ENCODE results near the gene THBS1.

Gene THBS1

DNA sequence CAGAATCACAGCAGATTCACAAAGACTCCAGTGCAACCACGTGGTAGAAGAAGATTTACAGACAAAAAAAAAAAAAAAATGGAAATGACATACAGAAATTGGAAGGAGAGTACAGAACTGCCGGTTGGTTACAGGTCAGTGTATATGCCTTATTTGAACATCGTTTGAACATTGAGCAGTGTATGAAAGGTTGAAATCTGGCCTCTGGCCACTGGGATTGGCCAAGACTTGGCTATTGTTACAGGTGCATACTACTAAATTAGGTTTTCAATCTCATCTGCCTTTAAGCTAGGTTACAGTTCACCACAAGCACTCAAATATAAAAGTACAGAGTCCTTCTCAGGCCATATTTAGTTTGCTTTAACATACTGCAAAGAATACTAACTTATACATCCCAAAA is 59.8 kb downstream of the THBS1 start:
- no peak for DNase-seq

DNA sequence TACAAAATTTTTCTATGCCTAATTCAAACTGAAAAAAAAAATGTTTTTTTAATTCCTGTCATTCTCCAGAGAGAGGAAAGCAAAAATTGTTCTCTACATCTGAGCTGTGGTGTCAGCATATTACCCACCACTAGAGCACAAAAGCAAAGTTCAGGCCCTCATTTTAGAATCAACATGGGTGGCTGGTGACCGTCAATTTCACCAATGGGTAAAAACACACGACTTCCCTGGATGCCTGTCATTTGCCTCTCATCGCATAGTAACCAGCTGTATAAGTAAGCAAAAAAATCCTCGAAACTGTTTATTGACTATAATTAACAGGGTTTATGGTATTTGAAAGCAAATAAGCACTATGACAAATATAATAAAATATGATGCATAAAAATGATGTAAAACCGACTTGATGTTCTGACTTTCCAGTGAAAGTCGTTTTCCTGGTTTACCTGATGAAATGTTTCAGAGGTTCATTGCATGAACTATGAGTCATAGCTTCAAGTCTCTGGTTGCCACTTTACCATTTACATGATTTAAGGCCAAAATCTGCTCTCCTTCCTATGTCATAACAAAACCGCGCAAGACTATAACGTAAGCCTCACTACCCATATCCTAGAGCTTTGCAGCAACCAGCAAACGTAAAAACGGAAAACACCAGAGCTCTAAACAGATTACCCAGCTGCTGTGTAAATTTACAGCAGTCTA is 60.5 kb downstream of the THBS1 start:
- DNase-seq, result no peak

DNA sequence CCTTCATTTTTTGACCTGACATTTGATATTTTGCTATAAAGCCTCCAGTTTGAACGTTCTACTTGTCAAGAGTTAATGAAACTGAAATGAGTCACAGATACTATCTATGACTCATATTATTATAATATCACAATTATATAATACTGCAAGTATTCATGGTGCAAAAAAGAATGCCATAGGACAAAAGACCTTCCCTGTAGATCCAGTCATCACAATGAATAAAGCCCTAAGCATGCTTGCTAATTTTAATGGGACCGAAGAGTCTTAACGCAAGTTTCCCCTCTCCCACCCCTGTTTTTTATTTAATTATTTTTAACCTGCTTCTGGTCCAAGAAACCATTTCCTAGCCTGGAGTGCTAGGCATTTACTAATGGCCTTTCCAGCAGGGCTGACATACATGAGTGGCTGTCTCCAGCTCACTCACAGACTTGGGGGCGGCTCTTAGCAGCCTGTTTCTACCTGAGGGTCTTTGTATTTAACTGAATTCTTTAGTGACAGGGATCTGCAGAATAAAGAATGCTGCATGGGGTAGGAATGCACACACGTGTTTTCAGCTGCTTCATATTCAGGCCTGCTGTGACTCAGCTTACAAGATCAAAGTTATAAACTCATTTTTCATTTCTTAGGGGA is 61.2 kb downstream of the THBS1 start:
- DNase-seq, result no peak

DNA sequence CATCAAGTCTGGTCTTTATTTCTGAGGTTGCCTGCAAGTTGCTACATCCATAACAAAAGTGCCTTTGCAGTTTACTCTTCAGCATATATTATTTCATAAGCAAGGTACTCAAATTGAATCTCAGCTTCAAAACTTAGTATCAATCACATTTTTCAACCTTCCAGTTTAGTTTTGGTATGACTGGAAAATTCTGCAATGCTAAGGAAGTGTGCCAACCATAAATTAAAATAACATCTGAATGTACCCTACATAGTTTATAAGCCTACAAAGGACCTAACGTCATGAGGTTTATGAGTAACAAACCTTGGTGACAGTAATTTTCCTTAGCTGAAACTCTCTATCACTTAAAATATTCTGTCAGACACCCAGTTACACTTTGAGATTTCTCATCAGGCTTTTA is 62.8 kb downstream of the THBS1 start:
- no peak for DNase-seq

DNA sequence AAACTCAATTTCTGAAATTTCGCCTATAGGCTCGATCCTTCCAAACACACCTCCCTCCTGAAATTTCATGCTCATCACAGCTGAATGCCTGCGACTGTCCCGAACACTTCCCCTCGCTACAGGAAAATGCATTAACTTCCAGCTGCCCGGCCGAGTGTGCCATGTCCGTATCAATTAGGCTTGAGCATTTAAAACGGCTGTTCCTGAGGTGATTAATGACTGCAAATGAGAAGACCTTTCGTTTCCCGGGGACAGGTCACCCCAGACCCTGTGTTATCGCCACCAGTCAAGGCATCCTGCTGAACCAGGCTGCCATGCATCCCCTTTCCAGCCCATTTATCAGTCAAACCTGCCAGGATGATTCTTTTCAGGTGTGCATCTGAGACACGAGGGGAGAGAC is 63.3 kb downstream of the THBS1 start:
- DNase-seq, result no peak

DNA sequence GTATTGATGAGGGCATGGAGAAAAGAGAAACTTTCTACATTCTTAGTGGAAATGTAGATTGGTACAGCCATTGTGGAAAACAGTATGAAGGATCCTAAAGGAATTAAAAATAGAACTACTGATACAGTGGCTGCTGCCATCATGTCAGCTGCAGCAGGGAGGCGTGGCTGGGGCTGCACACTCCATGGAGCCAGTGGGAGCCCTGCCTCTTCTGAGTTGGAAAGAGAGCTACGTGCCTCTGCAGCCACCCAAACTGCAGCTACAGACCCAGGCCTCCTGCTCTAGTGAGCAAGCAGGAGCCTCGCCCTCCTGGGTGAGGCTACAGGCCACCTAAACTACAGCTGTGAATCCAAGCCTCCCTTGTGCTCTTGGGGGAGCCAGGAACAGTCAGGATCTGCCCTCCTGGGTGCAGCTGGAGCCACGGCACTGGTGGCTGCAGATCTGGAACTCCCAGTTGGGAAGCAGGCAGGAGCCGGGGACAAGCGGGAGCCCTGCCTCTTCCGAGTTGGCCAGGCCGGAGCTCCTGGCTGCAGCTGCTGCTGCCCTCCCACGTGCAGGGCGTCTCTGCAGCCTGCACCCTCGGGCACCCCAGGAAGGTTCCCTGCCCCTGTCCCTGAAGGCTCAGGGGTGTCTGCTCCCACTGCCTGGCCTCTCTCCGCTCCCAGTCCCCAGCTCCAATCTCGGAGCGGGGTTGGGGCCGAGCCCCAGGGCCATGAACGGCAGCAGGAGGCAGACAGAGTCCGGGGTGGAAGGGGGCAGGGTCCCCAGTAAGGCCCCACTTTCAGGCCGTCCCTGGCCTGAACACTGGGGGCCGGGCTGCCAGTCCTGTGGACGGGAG is 64.5 kb downstream of the THBS1 start:
- no peak for DNase-seq

DNA sequence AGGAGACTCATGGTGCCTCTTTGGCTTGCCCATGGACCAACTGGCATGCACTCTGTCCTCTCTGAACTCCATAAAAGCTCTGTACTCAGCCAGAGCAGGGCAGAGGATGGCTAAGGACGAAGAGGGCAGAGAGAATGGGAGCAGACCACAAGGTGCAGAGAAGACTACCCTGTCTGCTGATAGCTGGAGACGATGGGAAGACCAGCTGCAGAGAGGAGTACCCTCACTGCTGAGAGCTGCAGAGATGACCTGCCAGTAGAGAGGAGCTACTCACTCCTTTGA is 65.0 kb downstream of the THBS1 start:
- no peak for DNase-seq

DNA sequence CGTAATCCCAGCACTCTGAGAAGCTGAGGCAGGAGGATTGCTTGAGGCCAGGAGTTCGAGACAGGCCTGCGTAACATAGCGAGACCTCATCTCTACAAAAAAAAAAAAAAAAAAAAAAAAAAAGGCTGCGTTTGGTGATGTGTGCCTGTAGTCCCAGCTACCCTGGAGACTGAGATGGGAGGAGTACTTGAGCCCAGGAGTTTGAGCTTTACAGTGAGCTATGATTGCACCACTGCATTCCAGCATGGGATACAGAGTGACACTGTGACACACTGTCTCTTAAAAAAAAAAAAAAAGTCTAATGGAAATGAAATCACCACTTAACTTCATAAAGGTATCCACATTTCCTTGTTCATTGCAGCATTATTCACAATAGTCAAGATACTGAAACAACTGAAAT is 65.5 kb downstream of the THBS1 start:
- no peak for DNase-seq
